Mammary epithelial cell (primary cell): ENCODE data around the gene BCL11A.

Source experiments
- EZH2 ChIP-seq: IDR thresholded peaks from 2 replicates; pipeline ENCODE4 v1.6.1; 2012; ENCODE audit warnings: low read length, inconsistent platforms, borderline replicate concordance
- TF ChIP-seq, protein P1 (sequence below), 2 donors: IDR thresholded peaks in 1 of 2; conservative IDR thresholded peaks in 1 of 2; 2 replicates each; pipeline ENCODE4 v1.5.1; 2011 to 2012; ENCODE audit warnings: inconsistent platforms in 2 of 2, low read length in 2 of 2, mild to moderate bottlenecking in 2 of 2, control low read depth in 1 of 2, low read depth in 1 of 2; ENCODE audit not compliant: insufficient read depth in 1 of 2; ENCODE audit errors: extremely low read depth in 1 of 2

DNA sequence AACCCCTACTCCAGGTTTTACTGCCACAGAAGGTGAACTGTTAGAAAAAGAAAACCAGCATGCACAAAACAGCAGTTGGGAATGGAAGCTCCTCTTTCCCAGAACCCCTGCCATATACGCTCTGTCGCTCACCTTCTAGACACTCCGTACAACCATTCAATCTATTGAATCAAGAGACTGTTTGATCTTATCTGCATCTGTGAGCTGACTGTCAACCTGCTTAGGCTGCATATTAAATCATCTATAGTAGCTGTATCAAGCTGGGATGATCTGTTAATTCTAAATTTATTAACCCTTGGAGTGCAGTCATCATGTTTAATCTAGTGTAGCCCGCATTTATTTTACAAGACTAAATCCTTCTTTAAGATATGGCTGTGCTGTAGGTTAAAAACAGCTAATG is 13.6 kb upstream of the BCL11A start:
- TF ChIP-seq, protein P1, sequence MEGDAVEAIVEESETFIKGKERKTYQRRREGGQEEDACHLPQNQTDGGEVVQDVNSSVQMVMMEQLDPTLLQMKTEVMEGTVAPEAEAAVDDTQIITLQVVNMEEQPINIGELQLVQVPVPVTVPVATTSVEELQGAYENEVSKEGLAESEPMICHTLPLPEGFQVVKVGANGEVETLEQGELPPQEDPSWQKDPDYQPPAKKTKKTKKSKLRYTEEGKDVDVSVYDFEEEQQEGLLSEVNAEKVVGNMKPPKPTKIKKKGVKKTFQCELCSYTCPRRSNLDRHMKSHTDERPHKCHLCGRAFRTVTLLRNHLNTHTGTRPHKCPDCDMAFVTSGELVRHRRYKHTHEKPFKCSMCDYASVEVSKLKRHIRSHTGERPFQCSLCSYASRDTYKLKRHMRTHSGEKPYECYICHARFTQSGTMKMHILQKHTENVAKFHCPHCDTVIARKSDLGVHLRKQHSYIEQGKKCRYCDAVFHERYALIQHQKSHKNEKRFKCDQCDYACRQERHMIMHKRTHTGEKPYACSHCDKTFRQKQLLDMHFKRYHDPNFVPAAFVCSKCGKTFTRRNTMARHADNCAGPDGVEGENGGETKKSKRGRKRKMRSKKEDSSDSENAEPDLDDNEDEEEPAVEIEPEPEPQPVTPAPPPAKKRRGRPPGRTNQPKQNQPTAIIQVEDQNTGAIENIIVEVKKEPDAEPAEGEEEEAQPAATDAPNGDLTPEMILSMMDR (conservative IDR thresholded peaks at IDR 0.05 in 1 of 2, IDR thresholded peaks at IDR 0.05 in 1 of 2; ENCODE audit: extremely low read depth in 1 of 2, insufficient read depth in 1 of 2, low read depth in 1 of 2, low read length in 2 of 2), result no peak
- no peak for TF ChIP-seq EZH2
